HepG2 (cell line): ENCODE results near the gene MACROD2. TPM values are rescaled to one million over a fixed set of nuclear protein-coding genes. Genes with fewer than 3 reads are reported as not detected.
A peak's percentile ranks its signal among the peaks of the same experiment; 100 is the strongest.

Experiments
- ARID5B ChIP-seq: IDR thresholded peaks from 2 replicates; pipeline ENCODE4 v1.4.0; 2020; ENCODE audit warnings: mild to moderate bottlenecking, missing genetic modification reagents
- CBX2 ChIP-seq, 2 experiments: fragments of 200-600 bp in 1 of 2; sonication (generic); formaldehyde crosslinking in 1 of 2; IDR thresholded peaks; 2 replicates each; pipeline versions ENCODE4 v1.7.0 to v1.8.1; 2018 to 2022; ENCODE audit warnings: low read depth in 2 of 2, low read length in 1 of 2, mild to moderate bottlenecking in 1 of 2, missing genetic modification reagents in 1 of 2
- CCDC6 ChIP-seq: sonication (generic); formaldehyde crosslinking; IDR thresholded peaks from 2 replicates; pipeline ENCODE4 v1.8.1; 2022; ENCODE audit warnings: mild to moderate bottlenecking, missing genetic modification reagents, moderate library complexity
- E2F1 ChIP-seq: sonication (generic); formaldehyde crosslinking; IDR thresholded peaks from 2 replicates; pipeline ENCODE4 v1.5.0; 2020; ENCODE audit warnings: missing genetic modification reagents
- MLXIP ChIP-seq: sonication (generic); formaldehyde crosslinking; IDR thresholded peaks from 2 replicates; pipeline ENCODE4 v1.9.0; 2021; ENCODE audit warnings: missing genetic modification reagents, borderline replicate concordance
- RARA ChIP-seq: IDR thresholded peaks from 2 replicates; pipeline ENCODE4 v1.6.1; 2016; ENCODE audit warnings: missing genetic modification reagents, missing compliant biosample characterization
- RBFOX2 ChIP-seq: fragments of 200-400 bp; formaldehyde crosslinking; IDR thresholded peaks from 2 replicates; pipeline ENCODE4 v1.6.1; 2017; ENCODE audit warnings: low read depth, mild to moderate bottlenecking, low read length
- TAF15 ChIP-seq: fragments of 200-400 bp; formaldehyde crosslinking; IDR thresholded peaks from one replicate; pipeline ENCODE4 v1.6.1; 2018; ENCODE audit warnings: mild to moderate bottlenecking, low read depth, low read length; ENCODE audit not compliant: poor library complexity, severe bottlenecking
- ZBTB2 ChIP-seq: sonication (generic); formaldehyde crosslinking; IDR thresholded peaks from 2 replicates; pipeline ENCODE4 v1.8.0; 2022; ENCODE audit warnings: low read depth, missing genetic modification reagents
- ZBTB21 ChIP-seq: sonication (generic); formaldehyde crosslinking; IDR thresholded peaks from 2 replicates; pipeline ENCODE4 v1.4.0; 2020; ENCODE audit warnings: missing genetic modification reagents
- ZBTB33 ChIP-seq: sonication (generic); formaldehyde crosslinking; IDR thresholded peaks from 2 replicates; pipeline ENCODE4 v1.4.0; 2020; ENCODE audit warnings: missing genetic modification reagents
- ZC3H4 ChIP-seq: sonication (generic); formaldehyde crosslinking; IDR thresholded peaks from 2 replicates; pipeline ENCODE4 v1.4.0; 2020; ENCODE audit warnings: missing genetic modification reagents, borderline replicate concordance
- ZNF788 ChIP-seq: sonication (generic); formaldehyde crosslinking; IDR thresholded peaks from 2 replicates; pipeline ENCODE4 v1.5.0; 2020; ENCODE audit warnings: mild to moderate bottlenecking, missing genetic modification reagents, borderline replicate concordance
- polyA plus RNA-seq, 8 experiments: library from polyadenylated mRNA; depleted of rRNA in 3 of 8; stranded (reverse) in 7 of 8; unstranded in 1 of 8; fragments of >200 nt; fragmentation: Illumina TruSeq in 4 of 8; extraction: Trizol in 4 of 8; gene quantifications; 2 replicates each; pipeline versions ENCODE4 v1.2.1 to v1.2.3, GENCODE V29; 2011 to 2016; ENCODE audit warnings: low read depth in 4 of 8, missing spikeins in 1 of 8, mixed read lengths in 1 of 8; ENCODE audit not compliant: insufficient read depth in 1 of 8
- total RNA-seq, 5 experiments: library from RNA; depleted of rRNA; stranded (reverse); fragments of >200 nt; fragmentation: Illumina TruSeq; extraction: Trizol; gene quantifications; 2 replicates each; pipeline ENCODE4 v1.2.3, GENCODE V29; 2016; ENCODE audit warnings: low read depth in 1 of 5

The MACROD2 gene
- total and polyA plus RNA-seq, 2 of the 13 experiments (the other 11 are each of a cell fraction or from before 2014, with no cell fraction given) = 0.13 to 0.51 TPM

GRCh38 chr20:14959506-14960475 is 964.5 kb downstream of the MACROD2 start (continued):
- TF ChIP-seq ZBTB33 (CRISPR knock-in tag) (no peak), E2F1 (no peak), RARA (CRISPR knock-in tag) (0 out of 2 replicates have a peak, but pooled peaks have one; percentile 23), ZBTB21 (CRISPR knock-in tag) (no peak), ZBTB2 (CRISPR knock-in tag) (no peak), CBX2 (IDR thresholded peaks at IDR 0.05; ENCODE audit: low read depth, low read length) (no peak), CBX2 (CRISPR knock-in tag; IDR thresholded peaks at IDR 0.05; ENCODE audit: low read depth) (no peak), MLXIP (CRISPR knock-in tag) (no peak), RBFOX2 (no peak), ZNF788 (CRISPR knock-in tag) (peak; percentile 13; the same call in 1 of the 2 replicates), ZC3H4 (CRISPR knock-in tag) (no peak), CCDC6 (CRISPR knock-in tag) (no peak), TAF15 (no peak), ARID5B (CRISPR knock-in tag) (no peak; the same call in 1 of the 2 replicates)
